Measurements from ENCODE around the gene KCNC2. TPM values are rescaled to one million over a fixed set of nuclear protein-coding genes. Genes with fewer than 3 reads are reported as not detected.

The KCNC2 gene
- polyA plus RNA-seq, 1 donor from 2014 or later = 7.4 TPM

- Histone ChIP-seq H3K9me2 (ENCODE audit: insufficient read depth, low read length) (no peaks in the 10 kb centered on the region), H2AFZ (ENCODE audit: low read depth, low read length) (no peak overlapping the region), H3F3A (ENCODE audit: insufficient read depth, low read length, poor library complexity, severe bottlenecking) (no peaks in the 10 kb centered on the region), H3K9ac (ENCODE audit: low read length) (no peak overlapping the region), H3K79me2 (replicated peaks; ENCODE audit: insufficient read depth, low read length) (no peaks in the 10 kb centered on the region), H4K20me1 (ENCODE audit: insufficient read depth) (no peaks in the 10 kb centered on the region), H3K36me3 (ENCODE audit: insufficient read depth, low read length) (no peaks in the 10 kb centered on the region), H3K27me3 (ENCODE audit: insufficient read depth, low read depth, low read length) (no peaks in the 10 kb centered on the region), H3K9me3 (ENCODE audit: low read length) (no peaks in the 10 kb centered on the region), H3K27ac (ENCODE audit: low read length) (no peak overlapping the region), H3K4me3 (ENCODE audit: low read length) (no peak overlapping the region), H3K4me2 (ENCODE audit: low read length) (no peak overlapping the region)
- TF ChIP-seq EP300 (conservative IDR thresholded peaks at IDR 0.05; ENCODE audit: poor library complexity, severe bottlenecking) = no peak
- no peak for TF ChIP-seq POLR2AphosphoS5 (IDR thresholded peaks at IDR 0.05)
- no peak for TF ChIP-seq REST (IDR thresholded peaks at IDR 0.05; ENCODE audit: borderline replicate concordance)
- TF ChIP-seq MXI1 (conservative IDR thresholded peaks at IDR 0.05; ENCODE audit: poor library complexity, severe bottlenecking) = no peak
- TF ChIP-seq TAF1 (IDR thresholded peaks at IDR 0.05; ENCODE audit: low read depth) = no peak
- no peak for TF ChIP-seq SMC3 (conservative IDR thresholded peaks at IDR 0.05; ENCODE audit: poor library complexity)
- TF ChIP-seq CTCF (IDR thresholded peaks at IDR 0.05; ENCODE audit: poor library complexity, severe bottlenecking) = no peak
- TF ChIP-seq RAD21 (conservative IDR thresholded peaks at IDR 0.05) = no peak
- TF ChIP-seq EZH2 (IDR thresholded peaks at IDR 0.05; ENCODE audit: borderline replicate concordance, insufficient read depth, low read length, poor library complexity, severe bottlenecking) = no peak
Measured at GRCh38 chr12:74999474-74999873, 210.2 kb downstream of the KCNC2 start.

Other genes with a start within 250 kb of the KCNC2 start
- 2.1 TPM in 2 replicates for gene CAPS2, start 120.5 kb upstream of the KCNC2 start, polyA plus RNA-seq
- gene GLIPR1L1, start 124.8 kb upstream of the KCNC2 start, polyA plus RNA-seq = not detected in 2 replicates
- gene GLIPR1L2, start 181.2 kb upstream of the KCNC2 start, polyA plus RNA-seq = 0.89 and 1.0 TPM in 2 replicates